Suppressor macrophage (primary cell): ENCODE measurements around the gene OR5D13.

Experiments
- DNase-seq, 4 experiments: peaks; one replicate each; pipeline ENCODE4 v3.0.0-alpha.2; 2020 to 2022
- total RNA-seq, 17 experiments: gene quantifications; one replicate each; lab custom pipeline; 2026; ENCODE audit warnings: mixed read lengths in 6 of 17, inconsistent platforms in 3 of 17; lab: John Stamatoyannopoulos, UW

Gene OR5D13
- 0 to 0.66 (median 0) reads per million in 17 experiments for total RNA-seq

- no peak for DNase-seq
Measured at GRCh38 chr11:55773138-55773537, at the start of gene OR5D13. Gene OR5D13 (plus strand): TSS chr11:55773438. CDS start chr11:55773438, 0 bp downstream.

GRCh38 chr11:55726715-55727324, 46.4 kb upstream of the OR5D13 start:
- no peak for DNase-seq

- DNase-seq = no peak
Measured at GRCh38 chr11:55732936-55733335, 40.3 kb upstream of the OR5D13 start.

- DNase-seq = no peak
Measured at GRCh38 chr11:55791606-55792005, 18.4 kb downstream of the OR5D13 start.

- no peak for DNase-seq
Measured at GRCh38 chr11:55793321-55793720, 20.1 kb downstream of the OR5D13 start.

GRCh38 chr11:55795256-55795655, 22.0 kb downstream of the OR5D13 start, which contains the start of gene OR5D14:
Gene OR5D14 (plus strand): TSS chr11:55795556. CDS start chr11:55795556, 0 bp downstream.
- DNase-seq = no peak

- DNase-seq = no peak
Measured at GRCh38 chr11:55806248-55806647, 33.0 kb downstream of the OR5D13 start.

- DNase-seq = no peak
Measured at GRCh38 chr11:55811067-55811466, 37.8 kb downstream of the OR5D13 start, which contains the start of gene OR5L1. Gene OR5L1 (plus strand): TSS chr11:55811367. CDS start chr11:55811467, 100 bp downstream.

- DNase-seq = no peak
Measured at GRCh38 chr11:55819330-55819729, 46.1 kb downstream of the OR5D13 start, which contains the start of gene OR5D18. Gene OR5D18 (plus strand): TSS chr11:55819630. CDS start chr11:55819630, 0 bp downstream.
